MM.1S (cell line): Measurements from ENCODE around the gene UNKL.

Experiments used
- EZH2 ChIP-seq: fragments of 300-600 bp; sonication (generic); optimal IDR thresholded peaks from 2 replicates; pipeline ENCODE3; 2017; ENCODE audit warnings: low read depth, mild to moderate bottlenecking, antibody characterized with exemption, low read length, mixed read lengths
- TF ChIP-seq, protein P1 (sequence below): fragments of 300-600 bp; sonication (generic); IDR thresholded peaks from 2 replicates; pipeline ENCODE4 v1.5.1; 2016; ENCODE audit warnings: antibody characterized with exemption, low read length, mixed read lengths

DNA sequence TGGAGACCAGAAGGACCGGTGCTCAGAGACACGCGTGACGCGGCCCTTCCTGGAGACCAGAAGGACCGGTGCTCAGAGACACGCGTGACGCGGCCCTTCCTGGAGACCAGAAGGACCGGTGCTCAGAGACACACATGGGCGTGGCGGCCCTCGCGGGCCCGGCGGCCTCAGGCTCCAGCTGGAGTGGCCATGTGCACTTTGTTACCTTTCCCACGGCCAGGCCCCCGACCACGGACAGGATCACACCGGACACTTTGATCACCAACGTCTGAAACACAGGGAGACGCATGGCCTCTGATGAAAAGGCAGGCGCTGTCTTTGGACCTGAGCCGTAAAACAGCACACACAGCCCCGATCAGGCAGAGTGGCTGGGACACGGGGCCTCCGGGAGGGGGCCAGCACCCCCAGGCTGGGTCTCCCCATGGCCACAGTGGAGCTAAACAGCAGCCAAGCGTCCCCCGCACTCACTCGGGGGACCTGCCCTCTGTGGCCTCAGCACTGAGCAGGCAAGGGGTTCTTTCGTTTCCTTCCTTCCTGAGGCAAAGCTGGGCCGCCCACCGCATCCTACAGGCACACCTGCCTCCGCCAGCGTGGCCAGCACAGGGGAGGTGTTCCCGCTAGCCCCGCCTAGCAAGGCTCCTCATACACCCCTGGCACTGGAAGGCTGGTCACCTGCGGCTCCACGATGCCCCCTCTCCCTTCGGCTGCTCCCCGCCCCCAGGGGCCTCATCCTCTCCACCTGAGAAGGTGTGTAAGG lies 43.2 kb upstream of the UNKL start:
- TF ChIP-seq, protein P1, sequence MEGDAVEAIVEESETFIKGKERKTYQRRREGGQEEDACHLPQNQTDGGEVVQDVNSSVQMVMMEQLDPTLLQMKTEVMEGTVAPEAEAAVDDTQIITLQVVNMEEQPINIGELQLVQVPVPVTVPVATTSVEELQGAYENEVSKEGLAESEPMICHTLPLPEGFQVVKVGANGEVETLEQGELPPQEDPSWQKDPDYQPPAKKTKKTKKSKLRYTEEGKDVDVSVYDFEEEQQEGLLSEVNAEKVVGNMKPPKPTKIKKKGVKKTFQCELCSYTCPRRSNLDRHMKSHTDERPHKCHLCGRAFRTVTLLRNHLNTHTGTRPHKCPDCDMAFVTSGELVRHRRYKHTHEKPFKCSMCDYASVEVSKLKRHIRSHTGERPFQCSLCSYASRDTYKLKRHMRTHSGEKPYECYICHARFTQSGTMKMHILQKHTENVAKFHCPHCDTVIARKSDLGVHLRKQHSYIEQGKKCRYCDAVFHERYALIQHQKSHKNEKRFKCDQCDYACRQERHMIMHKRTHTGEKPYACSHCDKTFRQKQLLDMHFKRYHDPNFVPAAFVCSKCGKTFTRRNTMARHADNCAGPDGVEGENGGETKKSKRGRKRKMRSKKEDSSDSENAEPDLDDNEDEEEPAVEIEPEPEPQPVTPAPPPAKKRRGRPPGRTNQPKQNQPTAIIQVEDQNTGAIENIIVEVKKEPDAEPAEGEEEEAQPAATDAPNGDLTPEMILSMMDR, result no peak
- no peak for TF ChIP-seq EZH2
